ENCODE results near the gene IFI27L2. TPM values are rescaled to one million over a fixed set of nuclear protein-coding genes. Genes with fewer than 3 reads are reported as not detected.

The IFI27L2 gene
- total and polyA plus RNA-seq, 2 experiments from 2014 or later = 23.4 to 38.5 TPM

DNA sequence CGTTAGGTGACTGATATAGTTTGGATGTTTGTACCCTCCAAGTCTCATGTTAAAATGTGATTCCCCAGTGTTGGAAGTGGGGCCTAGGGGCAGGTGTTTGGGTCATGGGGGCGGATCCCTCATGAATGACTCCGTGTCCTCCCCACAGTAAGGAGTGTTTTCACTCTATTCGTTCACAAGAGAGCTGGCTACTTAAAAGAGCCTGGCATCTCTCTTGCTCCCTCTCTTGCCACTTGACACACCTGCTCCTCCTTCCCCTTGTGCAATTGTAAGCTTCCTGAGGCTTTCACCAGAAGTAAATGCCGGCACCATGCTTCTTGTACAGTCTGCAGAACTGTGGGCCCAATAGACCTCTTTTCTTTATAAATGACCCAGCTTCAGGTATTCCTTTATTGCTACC, 2.6 kb downstream of the IFI27L2 start (continued):
- TF ChIP-seq, protein P1, sequence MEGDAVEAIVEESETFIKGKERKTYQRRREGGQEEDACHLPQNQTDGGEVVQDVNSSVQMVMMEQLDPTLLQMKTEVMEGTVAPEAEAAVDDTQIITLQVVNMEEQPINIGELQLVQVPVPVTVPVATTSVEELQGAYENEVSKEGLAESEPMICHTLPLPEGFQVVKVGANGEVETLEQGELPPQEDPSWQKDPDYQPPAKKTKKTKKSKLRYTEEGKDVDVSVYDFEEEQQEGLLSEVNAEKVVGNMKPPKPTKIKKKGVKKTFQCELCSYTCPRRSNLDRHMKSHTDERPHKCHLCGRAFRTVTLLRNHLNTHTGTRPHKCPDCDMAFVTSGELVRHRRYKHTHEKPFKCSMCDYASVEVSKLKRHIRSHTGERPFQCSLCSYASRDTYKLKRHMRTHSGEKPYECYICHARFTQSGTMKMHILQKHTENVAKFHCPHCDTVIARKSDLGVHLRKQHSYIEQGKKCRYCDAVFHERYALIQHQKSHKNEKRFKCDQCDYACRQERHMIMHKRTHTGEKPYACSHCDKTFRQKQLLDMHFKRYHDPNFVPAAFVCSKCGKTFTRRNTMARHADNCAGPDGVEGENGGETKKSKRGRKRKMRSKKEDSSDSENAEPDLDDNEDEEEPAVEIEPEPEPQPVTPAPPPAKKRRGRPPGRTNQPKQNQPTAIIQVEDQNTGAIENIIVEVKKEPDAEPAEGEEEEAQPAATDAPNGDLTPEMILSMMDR (conservative IDR thresholded peaks at IDR 0.05; ENCODE audit: low read depth in 2 of 2) = no peak
- no peak for TF ChIP-seq JUNB (IDR thresholded peaks at IDR 0.05; ENCODE audit: unreplicated experiment)

DNA sequence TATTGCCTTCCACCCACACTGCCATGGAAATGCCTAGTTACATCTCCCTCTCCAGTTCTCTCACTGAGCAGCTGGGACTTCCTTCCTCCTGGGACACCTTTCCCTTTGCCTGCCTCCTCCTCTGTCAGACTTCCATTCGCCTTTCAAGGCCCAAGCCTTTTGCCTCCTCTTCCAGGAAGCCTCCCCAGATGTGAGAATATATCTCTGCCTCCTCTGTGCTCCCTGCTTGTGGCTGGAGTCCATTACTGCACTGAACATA, 3.1 kb downstream of the IFI27L2 start:
- Histone ChIP-seq H3K36me3 (ENCODE audit: insufficient read depth) (no peaks in the 10 kb centered on the region), H4K20me1 (replicated peaks; ENCODE audit: insufficient read depth) (no peaks in the 10 kb centered on the region), H3K27me3 (ENCODE audit: insufficient read depth) (no peaks in the 10 kb centered on the region), H2AFZ (no peak overlapping the region), H3K4me2 (no peak overlapping the region), H3F3A (replicated peaks; ENCODE audit: low read depth) (no peaks in the 10 kb centered on the region), H3K4me3 (no peak overlapping the region), H3K27ac (ENCODE audit: low read depth) (no peak overlapping the region), H3K9me2 (ENCODE audit: insufficient read depth) (no peaks in the 10 kb centered on the region), H3K4me1 (ENCODE audit: insufficient read depth) (peaks cover 11% of the 10 kb centered on the region; the same call in 1 of the 2 replicates), H3K79me2 (replicated peaks; ENCODE audit: insufficient read depth) (no peaks in the 10 kb centered on the region)
- DNase-seq (ENCODE audit: low spot score) (no peak), ATAC-seq (no peak)
- H3K36me3 Mint-ChIP-seq (ENCODE audit: low read depth) = no peaks in the 10 kb centered on the region; the same call in 2 of the 3 replicates
- peaks cover 8% of the 10 kb centered on the region for H3K4me1 Mint-ChIP-seq
- H3K27me3 Mint-ChIP-seq (ENCODE audit: insufficient read depth, low read depth, poor library complexity) = peaks cover 5% of the 10 kb centered on the region
- peaks cover 4% of the 10 kb centered on the region; the same call in 1 of the 3 replicates for H3K9me3 Mint-ChIP-seq
- TF ChIP-seq CREB1 (CRISPR knock-in tag; IDR thresholded peaks at IDR 0.05; ENCODE audit: low read depth) (no peak), ZNF114 (CRISPR knock-in tag; IDR thresholded peaks at IDR 0.05) (no peak), POLR2AphosphoS5 (IDR thresholded peaks at IDR 0.05; ENCODE audit: low read depth) (no peak), NANOG (IDR thresholded peaks at IDR 0.05; ENCODE audit: borderline replicate concordance) (no peak), JUNB (IDR thresholded peaks at IDR 0.05; ENCODE audit: unreplicated experiment) (no peak), EZH2 (IDR thresholded peaks at IDR 0.05; ENCODE audit: low read depth, unreplicated experiment) (no peak), STAT1 (IDR thresholded peaks at IDR 0.05; ENCODE audit: unreplicated experiment) (no peak), EZH2phosphoT487 (IDR thresholded peaks at IDR 0.05; ENCODE audit: unreplicated experiment) (no peak)
- TF ChIP-seq, protein P2, sequence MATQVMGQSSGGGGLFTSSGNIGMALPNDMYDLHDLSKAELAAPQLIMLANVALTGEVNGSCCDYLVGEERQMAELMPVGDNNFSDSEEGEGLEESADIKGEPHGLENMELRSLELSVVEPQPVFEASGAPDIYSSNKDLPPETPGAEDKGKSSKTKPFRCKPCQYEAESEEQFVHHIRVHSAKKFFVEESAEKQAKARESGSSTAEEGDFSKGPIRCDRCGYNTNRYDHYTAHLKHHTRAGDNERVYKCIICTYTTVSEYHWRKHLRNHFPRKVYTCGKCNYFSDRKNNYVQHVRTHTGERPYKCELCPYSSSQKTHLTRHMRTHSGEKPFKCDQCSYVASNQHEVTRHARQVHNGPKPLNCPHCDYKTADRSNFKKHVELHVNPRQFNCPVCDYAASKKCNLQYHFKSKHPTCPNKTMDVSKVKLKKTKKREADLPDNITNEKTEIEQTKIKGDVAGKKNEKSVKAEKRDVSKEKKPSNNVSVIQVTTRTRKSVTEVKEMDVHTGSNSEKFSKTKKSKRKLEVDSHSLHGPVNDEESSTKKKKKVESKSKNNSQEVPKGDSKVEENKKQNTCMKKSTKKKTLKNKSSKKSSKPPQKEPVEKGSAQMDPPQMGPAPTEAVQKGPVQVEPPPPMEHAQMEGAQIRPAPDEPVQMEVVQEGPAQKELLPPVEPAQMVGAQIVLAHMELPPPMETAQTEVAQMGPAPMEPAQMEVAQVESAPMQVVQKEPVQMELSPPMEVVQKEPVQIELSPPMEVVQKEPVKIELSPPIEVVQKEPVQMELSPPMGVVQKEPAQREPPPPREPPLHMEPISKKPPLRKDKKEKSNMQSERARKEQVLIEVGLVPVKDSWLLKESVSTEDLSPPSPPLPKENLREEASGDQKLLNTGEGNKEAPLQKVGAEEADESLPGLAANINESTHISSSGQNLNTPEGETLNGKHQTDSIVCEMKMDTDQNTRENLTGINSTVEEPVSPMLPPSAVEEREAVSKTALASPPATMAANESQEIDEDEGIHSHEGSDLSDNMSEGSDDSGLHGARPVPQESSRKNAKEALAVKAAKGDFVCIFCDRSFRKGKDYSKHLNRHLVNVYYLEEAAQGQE (IDR thresholded peaks at IDR 0.05; ENCODE audit: unreplicated experiment) = no peak
- TF ChIP-seq, protein P3, sequence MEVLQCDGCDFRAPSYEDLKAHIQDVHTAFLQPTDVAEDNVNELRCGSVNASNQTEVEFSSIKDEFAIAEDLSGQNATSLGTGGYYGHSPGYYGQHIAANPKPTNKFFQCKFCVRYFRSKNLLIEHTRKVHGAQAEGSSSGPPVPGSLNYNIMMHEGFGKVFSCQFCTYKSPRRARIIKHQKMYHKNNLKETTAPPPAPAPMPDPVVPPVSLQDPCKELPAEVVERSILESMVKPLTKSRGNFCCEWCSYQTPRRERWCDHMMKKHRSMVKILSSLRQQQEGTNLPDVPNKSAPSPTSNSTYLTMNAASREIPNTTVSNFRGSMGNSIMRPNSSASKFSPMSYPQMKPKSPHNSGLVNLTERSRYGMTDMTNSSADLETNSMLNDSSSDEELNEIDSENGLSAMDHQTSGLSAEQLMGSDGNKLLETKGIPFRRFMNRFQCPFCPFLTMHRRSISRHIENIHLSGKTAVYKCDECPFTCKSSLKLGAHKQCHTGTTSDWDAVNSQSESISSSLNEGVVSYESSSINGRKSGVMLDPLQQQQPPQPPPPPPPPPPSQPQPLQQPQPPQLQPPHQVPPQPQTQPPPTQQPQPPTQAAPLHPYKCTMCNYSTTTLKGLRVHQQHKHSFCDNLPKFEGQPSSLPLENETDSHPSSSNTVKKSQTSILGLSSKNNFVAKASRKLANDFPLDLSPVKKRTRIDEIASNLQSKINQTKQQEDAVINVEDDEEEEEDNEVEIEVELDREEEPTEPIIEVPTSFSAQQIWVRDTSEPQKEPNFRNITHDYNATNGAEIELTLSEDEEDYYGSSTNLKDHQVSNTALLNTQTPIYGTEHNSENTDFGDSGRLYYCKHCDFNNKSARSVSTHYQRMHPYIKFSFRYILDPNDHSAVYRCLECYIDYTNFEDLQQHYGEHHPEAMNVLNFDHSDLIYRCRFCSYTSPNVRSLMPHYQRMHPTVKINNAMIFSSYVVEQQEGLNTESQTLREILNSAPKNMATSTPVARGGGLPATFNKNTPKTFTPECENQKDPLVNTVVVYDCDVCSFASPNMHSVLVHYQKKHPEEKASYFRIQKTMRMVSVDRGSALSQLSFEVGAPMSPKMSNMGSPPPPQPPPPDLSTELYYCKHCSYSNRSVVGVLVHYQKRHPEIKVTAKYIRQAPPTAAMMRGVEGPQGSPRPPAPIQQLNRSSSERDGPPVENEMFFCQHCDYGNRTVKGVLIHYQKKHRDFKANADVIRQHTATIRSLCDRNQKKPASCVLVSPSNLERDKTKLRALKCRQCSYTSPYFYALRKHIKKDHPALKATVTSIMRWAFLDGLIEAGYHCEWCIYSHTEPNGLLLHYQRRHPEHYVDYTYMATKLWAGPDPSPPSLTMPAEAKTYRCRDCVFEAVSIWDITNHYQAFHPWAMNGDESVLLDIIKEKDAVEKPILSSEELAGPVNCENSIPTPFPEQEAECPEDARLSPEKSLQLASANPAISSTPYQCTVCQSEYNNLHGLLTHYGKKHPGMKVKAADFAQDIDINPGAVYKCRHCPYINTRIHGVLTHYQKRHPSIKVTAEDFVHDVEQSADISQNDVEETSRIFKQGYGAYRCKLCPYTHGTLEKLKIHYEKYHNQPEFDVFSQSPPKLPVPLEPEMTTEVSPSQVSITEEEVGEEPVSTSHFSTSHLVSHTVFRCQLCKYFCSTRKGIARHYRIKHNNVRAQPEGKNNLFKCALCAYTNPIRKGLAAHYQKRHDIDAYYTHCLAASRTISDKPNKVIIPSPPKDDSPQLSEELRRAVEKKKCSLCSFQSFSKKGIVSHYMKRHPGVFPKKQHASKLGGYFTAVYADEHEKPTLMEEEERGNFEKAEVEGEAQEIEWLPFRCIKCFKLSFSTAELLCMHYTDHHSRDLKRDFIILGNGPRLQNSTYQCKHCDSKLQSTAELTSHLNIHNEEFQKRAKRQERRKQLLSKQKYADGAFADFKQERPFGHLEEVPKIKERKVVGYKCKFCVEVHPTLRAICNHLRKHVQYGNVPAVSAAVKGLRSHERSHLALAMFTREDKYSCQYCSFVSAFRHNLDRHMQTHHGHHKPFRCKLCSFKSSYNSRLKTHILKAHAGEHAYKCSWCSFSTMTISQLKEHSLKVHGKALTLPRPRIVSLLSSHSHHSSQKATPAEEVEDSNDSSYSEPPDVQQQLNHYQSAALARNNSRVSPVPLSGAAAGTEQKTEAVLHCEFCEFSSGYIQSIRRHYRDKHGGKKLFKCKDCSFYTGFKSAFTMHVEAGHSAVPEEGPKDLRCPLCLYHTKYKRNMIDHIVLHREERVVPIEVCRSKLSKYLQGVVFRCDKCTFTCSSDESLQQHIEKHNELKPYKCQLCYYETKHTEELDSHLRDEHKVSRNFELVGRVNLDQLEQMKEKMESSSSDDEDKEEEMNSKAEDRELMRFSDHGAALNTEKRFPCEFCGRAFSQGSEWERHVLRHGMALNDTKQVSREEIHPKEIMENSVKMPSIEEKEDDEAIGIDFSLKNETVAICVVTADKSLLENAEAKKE (CRISPR knock-in tag; IDR thresholded peaks at IDR 0.05) = no peak
- H3K4me3 Mint-ChIP-seq = no peak overlapping the region
- H3K27ac Mint-ChIP-seq = no peak overlapping the region
